SK-N-SH (cell line): Measurements from ENCODE around the gene TDRD9. TPM values are rescaled to one million over a fixed set of nuclear protein-coding genes. Genes with fewer than 3 reads are reported as not detected.

Experiments used
- CTCF ChIA-PET: fragments of 300-600, 350-600 bp; formaldehyde crosslinking; extraction: SDS; loops from one replicate; lab custom pipeline; 2021; lab: Yijun Ruan, JAX
- POLR2A ChIA-PET: fragments of 350-600 bp; sonication (Branson Sonifier 250); formaldehyde crosslinking; extraction: SDS; loops from one replicate; lab custom pipeline; 2020; ENCODE audit warnings: antibody characterized with exemption, inconsistent platforms; lab: Yijun Ruan, JAX
- DNase-seq: peaks from one replicate; pipeline ENCODE4 v3.0.0; 2012
- H2AFZ ChIP-seq: fragments of 200-600 bp; sonication (generic); 2 replicates; pipeline ENCODE4 v1.8.1; 2016; ENCODE audit warnings: antibody characterized with exemption, mild to moderate bottlenecking, low read depth
- H3F3A ChIP-seq: fragments of 200-600 bp; sonication (generic); replicated peaks from 2 replicates; pipeline ENCODE3; 2016; ENCODE audit warnings: antibody characterized with exemption, mild to moderate bottlenecking; ENCODE audit not compliant: insufficient read depth
- H3K27ac ChIP-seq, 2 experiments: fragments of 200-500 bp in 1 of 2; fragments of 200-600 bp in 1 of 2; sonication (Bioruptor generic) in 1 of 2; sonication (generic), shearing (Covaris generic) in 1 of 2; 2 replicates each; pipeline versions ENCODE4 v1.5.1 to v1.6.1; 2014 to 2016; ENCODE audit warnings: low read depth in 2 of 2, inconsistent platforms in 1 of 2, low read length in 1 of 2, mild to moderate bottlenecking in 1 of 2, mixed read lengths in 1 of 2
- H3K27me3 ChIP-seq: fragments of 200-600 bp; sonication (generic), shearing (Covaris generic); 2 replicates; pipeline ENCODE4 v1.6.1; 2016; ENCODE audit warnings: mixed run types; ENCODE audit not compliant: insufficient read depth
- H3K36me3 ChIP-seq, 2 experiments: fragments of 200-500 bp in 1 of 2; fragments of 200-600 bp in 1 of 2; sonication (Bioruptor generic) in 1 of 2; sonication (generic) in 1 of 2; replicated peaks in 1 of 2; 2 replicates each; pipeline versions ENCODE3 to v1.5.1; 2014 to 2016; ENCODE audit warnings: low read length in 1 of 2, mild to moderate bottlenecking in 1 of 2; ENCODE audit not compliant: insufficient read depth in 2 of 2, control insufficient read depth in 1 of 2
- H3K4me1 ChIP-seq, 2 experiments: fragments of 200-500 bp in 1 of 2; fragments of 200-600 bp in 1 of 2; sonication (Bioruptor generic) in 1 of 2; sonication (generic), shearing (Covaris generic) in 1 of 2; 2 replicates each; pipeline versions ENCODE4 v1.5.1 to v1.6.1; 2014 to 2016; ENCODE audit warnings: low read depth in 1 of 2, low read length in 1 of 2, mixed run types in 1 of 2; ENCODE audit not compliant: insufficient read depth in 2 of 2, control insufficient read depth in 1 of 2
- H3K4me2 ChIP-seq: fragments of 200-600 bp; sonication (generic), shearing (Covaris generic); 2 replicates; pipeline ENCODE4 v1.6.1; 2017; ENCODE audit warnings: mixed run types
- H3K4me3 ChIP-seq, 2 experiments: fragments of 200-500 bp in 1 of 2; fragments of 200-600 bp in 1 of 2; sonication (Bioruptor generic) in 1 of 2; sonication (generic), shearing (Covaris generic) in 1 of 2; 2 replicates each; pipeline versions ENCODE4 v1.5.1 to v1.8.1; 2014 to 2016; ENCODE audit warnings: low read depth in 2 of 2, inconsistent platforms in 1 of 2, low read length in 1 of 2, mild to moderate bottlenecking in 1 of 2, mixed read lengths in 1 of 2, moderate library complexity in 1 of 2
- H3K79me2 ChIP-seq: fragments of 200-600 bp; sonication (generic); 2 replicates; pipeline ENCODE4 v1.8.1; 2017; ENCODE audit warnings: mild to moderate bottlenecking; ENCODE audit not compliant: insufficient read depth
- H3K9ac ChIP-seq: fragments of 200-600 bp; sonication (generic); 2 replicates; pipeline ENCODE4 v1.6.1; 2017; ENCODE audit warnings: mixed run types
- H3K9me2 ChIP-seq: fragments of 200-600 bp; sonication (generic); 2 replicates; pipeline ENCODE4 v1.6.1; 2017; ENCODE audit warnings: mixed run types
- H3K9me3 ChIP-seq: fragments of 200-600 bp; sonication (generic); 2 replicates; pipeline ENCODE4 v1.6.1; 2017; ENCODE audit warnings: mixed run types, mild to moderate bottlenecking, moderate library complexity
- H4K20me1 ChIP-seq: fragments of 200-600 bp; sonication (generic); 2 replicates; pipeline ENCODE4 v1.6.1; 2017; ENCODE audit warnings: mild to moderate bottlenecking, mixed run types; ENCODE audit not compliant: insufficient read depth
- EP300 ChIP-seq, 2 experiments: IDR thresholded peaks; 2 replicates each; pipeline versions ENCODE4 v1.4.0 to v1.6.1; 2012; ENCODE audit warnings: borderline replicate concordance in 1 of 2, low read depth in 1 of 2, low read length in 1 of 2
- EZH2phosphoT487 ChIP-seq: fragments of 200-600 bp; sonication (generic); IDR thresholded peaks from 2 replicates; pipeline ENCODE4 v1.6.1; 2017; ENCODE audit warnings: low read depth, mixed run types, mild to moderate bottlenecking, antibody characterized with exemption, moderate library complexity, borderline replicate concordance
- FOSL2 ChIP-seq: IDR thresholded peaks from 2 replicates; pipeline ENCODE4 v1.4.0; 2012; ENCODE audit warnings: low read depth, mild to moderate bottlenecking, moderate library complexity, borderline replicate concordance
- FOXM1 ChIP-seq: IDR thresholded peaks from 2 replicates; pipeline ENCODE4 v1.4.0; 2012; ENCODE audit warnings: low read depth, mild to moderate bottlenecking
- GABPA ChIP-seq: IDR thresholded peaks from 2 replicates; pipeline ENCODE4 v1.4.0; 2012; ENCODE audit warnings: low read depth, mild to moderate bottlenecking
- JUND ChIP-seq: IDR thresholded peaks from 2 replicates; pipeline ENCODE4 v1.4.0; 2012
- NFIC ChIP-seq: IDR thresholded peaks from 2 replicates; pipeline ENCODE4 v1.4.0; 2012; ENCODE audit warnings: borderline replicate concordance
- NRF1 ChIP-seq: IDR thresholded peaks from 2 replicates; pipeline ENCODE4 v1.6.1; 2012; ENCODE audit warnings: low read depth, mild to moderate bottlenecking, low read length
- POLR2AphosphoS5 ChIP-seq: IDR thresholded peaks from 2 replicates; pipeline ENCODE4 v1.6.1; 2012; ENCODE audit warnings: low read depth, low read length
- RAD21 ChIP-seq: IDR thresholded peaks from 2 replicates; pipeline ENCODE4 v1.6.1; 2012; ENCODE audit warnings: mild to moderate bottlenecking, low read length
- RFX5 ChIP-seq: IDR thresholded peaks from 2 replicates; pipeline ENCODE4 v1.6.1; 2012; ENCODE audit warnings: mild to moderate bottlenecking, improper control_type of control experiment, low read length
- SIN3A ChIP-seq: IDR thresholded peaks from 2 replicates; pipeline ENCODE4 v1.6.1; 2012; ENCODE audit warnings: low read depth, mild to moderate bottlenecking, low read length, moderate library complexity, borderline replicate concordance
- SMC3 ChIP-seq: IDR thresholded peaks from 2 replicates; pipeline ENCODE4 v1.6.1; 2012; ENCODE audit warnings: low read depth, low read length, improper control_type of control experiment
- TAF1 ChIP-seq: IDR thresholded peaks from 2 replicates; pipeline ENCODE4 v1.6.1; 2012; ENCODE audit warnings: low read depth, mild to moderate bottlenecking, low read length, moderate library complexity, borderline replicate concordance
- YY1 ChIP-seq: IDR thresholded peaks from 2 replicates; pipeline ENCODE4 v1.4.0; 2012; ENCODE audit warnings: low read depth, mild to moderate bottlenecking
- WGBS: methylation state at CpG from one replicate; pipeline ENCODE4 v1.1.6; 2017; ENCODE audit warnings: low lambda C conversion rate; 5-methylcytosine and 5-hydroxymethylcytosine counted together
- polyA plus RNA-seq, 3 experiments: library from polyadenylated mRNA; depleted of rRNA; stranded (reverse); fragments of >200 nt; gene quantifications; 2 replicates each; pipeline ENCODE4 v1.2.3, GENCODE V29; 2012
- TF ChIP-seq, protein P1 (sequence below): fragments of 150-350 bp; IDR thresholded peaks from 2 replicates; pipeline ENCODE4 v1.6.1; 2016; ENCODE audit warnings: mild to moderate bottlenecking, low read depth, low read length
- TF ChIP-seq, protein P2 (sequence below): IDR thresholded peaks from 2 replicates; pipeline ENCODE4 v1.4.0; 2012; ENCODE audit warnings: low read depth, borderline replicate concordance

TDRD9 gene
- polyA plus RNA-seq, 1 of the 3 experiments (the other 2 are of a cell fraction): not detected

DNA sequence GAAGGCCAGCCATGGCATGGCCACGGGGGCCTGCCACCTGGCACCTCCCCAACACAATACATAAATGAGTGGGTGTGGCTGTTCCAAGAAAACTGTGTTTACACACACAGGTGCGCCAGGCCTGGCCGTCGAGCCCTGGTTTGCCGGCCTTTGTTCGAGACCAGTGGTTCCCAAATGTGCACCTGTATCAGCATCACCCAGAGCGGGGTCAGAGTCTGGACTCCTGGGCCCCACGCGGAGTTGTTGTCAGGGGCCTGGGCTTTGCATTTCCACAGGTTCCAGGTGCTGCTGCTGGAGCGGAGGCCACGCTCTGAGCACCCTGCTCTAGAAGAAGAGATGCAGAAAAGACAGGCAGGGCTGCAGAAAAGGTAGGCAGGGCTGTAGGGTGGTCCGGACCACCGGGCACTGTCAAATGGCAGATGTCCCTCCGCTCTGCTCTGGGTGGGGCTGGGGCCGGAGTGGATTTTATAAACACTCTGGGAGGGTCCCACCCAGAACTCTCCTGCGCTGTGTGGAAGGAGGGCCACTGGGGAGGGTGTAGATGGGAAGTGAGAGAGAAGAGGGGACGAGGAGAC is 153.1 kb downstream of the TDRD9 start:
- no peaks in the 10 kb centered on the region for H3K9me3 ChIP-seq
- no peak overlapping the region for H3K27ac ChIP-seq
- no peaks in the 10 kb centered on the region for H3K9me2 ChIP-seq
- H3K4me3 ChIP-seq: no peak overlapping the region
- ChIA-PET POLR2A (no interaction called here), CTCF (no interaction called here)
- no peaks in the 10 kb centered on the region for H3K36me3 ChIP-seq
- H3K9ac ChIP-seq: no peak overlapping the region
- H3K27me3 ChIP-seq: no peaks in the 10 kb centered on the region; the same call in 1 of the 2 replicates
- no peak for DNase-seq
- 67% methylated on average over 12 of the region's 17 CpGs for WGBS
- no peaks in the 10 kb centered on the region for H3F3A ChIP-seq
- H3K4me1 ChIP-seq: peaks cover 0 to 18% of the 10 kb centered on the region in 2 experiments; a peak in 1 of 4 replicates
- no peak overlapping the region for H3K4me2 ChIP-seq
- TF ChIP-seq EP300 (IDR thresholded peaks at IDR 0.05; ENCODE audit: borderline replicate concordance in 1 of 2, low read depth in 1 of 2, low read length in 1 of 2) (no peak), NRF1 (no peak), SMC3 (no peak), RAD21 (no peak), JUND (no peak), FOSL2 (no peak), NFIC (no peak), POLR2AphosphoS5 (no peak), GABPA (no peak), YY1 (no peak)
- TF ChIP-seq, protein P1, sequence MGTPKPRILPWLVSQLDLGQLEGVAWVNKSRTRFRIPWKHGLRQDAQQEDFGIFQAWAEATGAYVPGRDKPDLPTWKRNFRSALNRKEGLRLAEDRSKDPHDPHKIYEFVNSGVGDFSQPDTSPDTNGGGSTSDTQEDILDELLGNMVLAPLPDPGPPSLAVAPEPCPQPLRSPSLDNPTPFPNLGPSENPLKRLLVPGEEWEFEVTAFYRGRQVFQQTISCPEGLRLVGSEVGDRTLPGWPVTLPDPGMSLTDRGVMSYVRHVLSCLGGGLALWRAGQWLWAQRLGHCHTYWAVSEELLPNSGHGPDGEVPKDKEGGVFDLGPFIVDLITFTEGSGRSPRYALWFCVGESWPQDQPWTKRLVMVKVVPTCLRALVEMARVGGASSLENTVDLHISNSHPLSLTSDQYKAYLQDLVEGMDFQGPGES: no peak
- TF ChIP-seq, protein P2, sequence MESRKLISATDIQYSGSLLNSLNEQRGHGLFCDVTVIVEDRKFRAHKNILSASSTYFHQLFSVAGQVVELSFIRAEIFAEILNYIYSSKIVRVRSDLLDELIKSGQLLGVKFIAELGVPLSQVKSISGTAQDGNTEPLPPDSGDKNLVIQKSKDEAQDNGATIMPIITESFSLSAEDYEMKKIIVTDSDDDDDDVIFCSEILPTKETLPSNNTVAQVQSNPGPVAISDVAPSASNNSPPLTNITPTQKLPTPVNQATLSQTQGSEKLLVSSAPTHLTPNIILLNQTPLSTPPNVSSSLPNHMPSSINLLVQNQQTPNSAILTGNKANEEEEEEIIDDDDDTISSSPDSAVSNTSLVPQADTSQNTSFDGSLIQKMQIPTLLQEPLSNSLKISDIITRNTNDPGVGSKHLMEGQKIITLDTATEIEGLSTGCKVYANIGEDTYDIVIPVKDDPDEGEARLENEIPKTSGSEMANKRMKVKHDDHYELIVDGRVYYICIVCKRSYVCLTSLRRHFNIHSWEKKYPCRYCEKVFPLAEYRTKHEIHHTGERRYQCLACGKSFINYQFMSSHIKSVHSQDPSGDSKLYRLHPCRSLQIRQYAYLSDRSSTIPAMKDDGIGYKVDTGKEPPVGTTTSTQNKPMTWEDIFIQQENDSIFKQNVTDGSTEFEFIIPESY: no peak
- H3K79me2 ChIP-seq: no peaks in the 10 kb centered on the region
- no peak overlapping the region for H2AFZ ChIP-seq
- H4K20me1 ChIP-seq: no peaks in the 10 kb centered on the region

DNA sequence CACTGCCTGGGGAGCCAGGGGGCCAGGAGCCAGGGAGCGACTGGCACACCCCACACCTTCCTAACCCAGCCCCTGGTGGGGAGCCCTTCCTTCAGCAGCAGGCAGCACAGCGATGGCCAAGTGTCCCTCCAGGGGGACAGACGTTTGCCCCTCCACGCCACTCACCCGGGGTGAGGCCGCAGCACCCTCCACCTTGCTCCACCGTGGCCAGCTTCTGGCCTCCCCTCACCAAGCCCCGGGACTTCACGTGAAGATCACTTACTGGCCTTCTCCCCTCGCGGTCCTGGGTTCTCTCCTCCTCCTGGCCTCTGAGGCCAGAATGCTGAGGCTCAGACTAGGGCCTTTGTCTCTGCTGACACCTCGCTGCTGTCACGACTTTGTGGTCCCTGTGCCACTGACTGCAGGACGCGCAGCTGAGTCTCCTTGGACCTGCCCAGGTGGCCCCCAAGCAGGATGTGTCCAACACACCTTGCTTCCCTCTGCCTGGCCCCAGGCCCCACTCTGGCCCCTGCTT is 153.8 kb downstream of the TDRD9 start:
- ChIA-PET CTCF (interaction anchor here (1.0 kb wide), 1 partner anchor 482 kb away, joined by 3 read pairs; no protein-coding TSS in a partner anchor), POLR2A (no interaction called here)
- DNase-seq: peak; percentile 30
- H3K4me3 ChIP-seq: no peak overlapping the region
- no peak overlapping the region for H2AFZ ChIP-seq
- no peaks in the 10 kb centered on the region for H3F3A ChIP-seq
- no peaks in the 10 kb centered on the region for H4K20me1 ChIP-seq
- WGBS: 80% methylated on average over 7 of the region's 15 CpGs
- no peak overlapping the region for H3K4me2 ChIP-seq
- H3K27me3 ChIP-seq: no peaks in the 10 kb centered on the region; the same call in 1 of the 2 replicates
- no peaks in the 10 kb centered on the region for H3K9me2 ChIP-seq
- TF ChIP-seq RFX5 (no peak), EZH2phosphoT487 (no peak), TAF1 (no peak), POLR2AphosphoS5 (no peak), NRF1 (no peak), SIN3A (no peak), FOXM1 (no peak)
- TF ChIP-seq, protein P2: no peak
- no peak overlapping the region for H3K27ac ChIP-seq
- H3K36me3 ChIP-seq: no peaks in the 10 kb centered on the region
- no peaks in the 10 kb centered on the region for H3K79me2 ChIP-seq
- H3K9me3 ChIP-seq: no peaks in the 10 kb centered on the region
- H3K4me1 ChIP-seq: peaks cover 0 to 20% of the 10 kb centered on the region in 2 experiments; a peak in 1 of 4 replicates
- H3K9ac ChIP-seq: no peak overlapping the region
